Prostate gland (tissue), 2 donors: ENCODE results near the gene MESP1.

Experiments
- CTCF ChIP-seq, 4 experiments: fragments of 200-600 bp in 2 of 4; fragments of 450-650 bp in 2 of 4; sonication (generic) in 2 of 4; IDR thresholded peaks; 1 replicate in 3 of 4; 2 replicates in 1 of 4; pipeline ENCODE4 v1.5.1; 2016 to 2019; ENCODE audit warnings: antibody characterized with exemption in 4 of 4, mild to moderate bottlenecking in 2 of 4, moderate library complexity in 2 of 4
- POLR2A ChIP-seq: fragments of 450-650 bp; IDR thresholded peaks from one replicate; pipeline ENCODE4 v1.6.1; 2016; ENCODE audit warnings: antibody characterized with exemption, mild to moderate bottlenecking
- POLR2AphosphoS5 ChIP-seq: sonication (generic); formaldehyde crosslinking; IDR thresholded peaks from one replicate; pipeline ENCODE4 v1.6.1; 2017; ENCODE audit warnings: antibody characterized with exemption

GRCh38 chr15:89732451-89733172, 18.4 kb downstream of the MESP1 start:
- TF ChIP-seq POLR2A = no peak
- no peak for TF ChIP-seq CTCF (IDR thresholded peaks at IDR 0.05)
- TF ChIP-seq POLR2AphosphoS5 = no peak
